Erythroblast (primary cell): ENCODE results near the gene GNAQ.

Experiments used
- GATA1 ChIP-seq: IDR thresholded peaks from 2 replicates; pipeline ENCODE4 v1.6.1; 2011; ENCODE audit warnings: low read depth, mild to moderate bottlenecking, control low read depth, low read length, moderate library complexity
- POLR2A ChIP-seq: IDR thresholded peaks from 2 replicates; pipeline ENCODE4 v1.6.1; 2011; ENCODE audit warnings: mild to moderate bottlenecking, low read length

GRCh38 chr9:77673941-77674791, 357.4 kb downstream of the GNAQ start:
- no peak for TF ChIP-seq POLR2A
- TF ChIP-seq GATA1: no peak
